ENCODE results near the gene VEZF1. TPM values are rescaled to one million over a fixed set of nuclear protein-coding genes. Genes with fewer than 3 reads are reported as not detected.

Gene VEZF1
- total RNA-seq, 1 experiment from 2014 or later: 78.1 TPM

DNA sequence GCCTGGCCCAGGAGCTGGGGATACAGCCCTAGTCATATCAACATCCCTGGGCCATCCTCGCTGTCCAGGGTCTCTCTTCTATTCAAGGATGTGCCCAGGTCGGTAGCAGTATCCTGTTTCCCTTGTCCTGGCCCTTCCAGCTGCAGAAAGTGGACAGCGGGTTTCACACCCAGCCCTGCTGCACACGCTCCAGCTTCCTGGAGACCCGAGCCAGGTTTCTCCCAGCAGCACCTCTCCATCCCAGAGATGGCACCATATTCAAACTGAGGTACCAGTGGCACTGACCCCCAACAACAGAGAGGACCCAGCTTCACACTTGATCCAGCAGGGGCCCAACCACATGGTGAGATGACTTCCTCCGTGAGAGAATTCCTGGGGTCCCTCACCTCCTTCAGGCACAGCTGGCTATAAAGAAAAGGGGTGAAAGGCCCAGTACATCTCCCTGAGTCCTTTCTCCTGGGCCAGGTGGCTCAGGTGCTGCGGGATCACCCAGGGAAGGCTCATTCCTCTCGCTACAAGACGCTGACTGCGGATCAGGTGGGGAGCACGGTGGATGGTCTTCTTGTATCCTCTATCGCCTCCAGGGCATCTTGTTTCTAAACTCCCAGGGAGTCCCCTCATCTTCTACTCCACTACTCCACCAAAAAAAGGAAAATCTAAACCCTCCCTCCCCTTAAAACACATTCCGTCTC lies 34.2 kb downstream of the VEZF1 start:
- Histone ChIP-seq H3K4me3 (ENCODE audit: low read length) (peak overlapping the region; percentile 80), H3K4me2 (ENCODE audit: low read length) (peak overlapping the region; percentile 72), H3K4me1 (ENCODE audit: insufficient read depth, low read length) (peaks cover 61% of the 10 kb centered on the region), H3K9me2 (replicated peaks; ENCODE audit: low read length) (no peaks in the 10 kb centered on the region), H3K79me2 (ENCODE audit: low read length) (peaks cover 56% of the 10 kb centered on the region), H3K9ac (ENCODE audit: low read length) (peak overlapping the region; percentile 92), H3K27ac (ENCODE audit: low read length) (peak overlapping the region; percentile 73), H3K27me3 (ENCODE audit: low read length) (no peaks in the 10 kb centered on the region), H3F3A (ENCODE audit: low read length, unreplicated experiment) (peaks cover 9% of the 10 kb centered on the region), H4K20me1 (ENCODE audit: low read length) (no peaks in the 10 kb centered on the region), H3K36me3 (ENCODE audit: low read depth, low read length) (no peaks in the 10 kb centered on the region), H2AFZ (ENCODE audit: low read length) (peak overlapping the region; percentile 66), H3K9me3 (ENCODE audit: low read length) (no peaks in the 10 kb centered on the region)
- TSS peak; percentile 62 for BruUV-seq (replicated peaks)
- DNase-seq (no peak), ATAC-seq (no peak)
- intact Hi-C loops (cut with micrococcal nuclease): loop anchor here (1.0 kb wide), 1 partner anchor 79 kb away; no protein-coding TSS in a partner anchor
- ChIA-PET CTCF (interaction anchor here (0.6 to 1.3 kb wide), 6 partner anchors 18 to 62 kb away, joined by 3 to 6 read pairs (median 3); no protein-coding TSS in a partner anchor), POLR2A (ENCODE audit: unreplicated experiment) (interaction anchor here (0.5 to 1.2 kb wide), 11 partner anchors 19 to 1140 kb away, joined by 3 to 12 read pairs (median 5); partner anchors contain the start of gene VEZF1)
- TF ChIP-seq, protein P1, sequence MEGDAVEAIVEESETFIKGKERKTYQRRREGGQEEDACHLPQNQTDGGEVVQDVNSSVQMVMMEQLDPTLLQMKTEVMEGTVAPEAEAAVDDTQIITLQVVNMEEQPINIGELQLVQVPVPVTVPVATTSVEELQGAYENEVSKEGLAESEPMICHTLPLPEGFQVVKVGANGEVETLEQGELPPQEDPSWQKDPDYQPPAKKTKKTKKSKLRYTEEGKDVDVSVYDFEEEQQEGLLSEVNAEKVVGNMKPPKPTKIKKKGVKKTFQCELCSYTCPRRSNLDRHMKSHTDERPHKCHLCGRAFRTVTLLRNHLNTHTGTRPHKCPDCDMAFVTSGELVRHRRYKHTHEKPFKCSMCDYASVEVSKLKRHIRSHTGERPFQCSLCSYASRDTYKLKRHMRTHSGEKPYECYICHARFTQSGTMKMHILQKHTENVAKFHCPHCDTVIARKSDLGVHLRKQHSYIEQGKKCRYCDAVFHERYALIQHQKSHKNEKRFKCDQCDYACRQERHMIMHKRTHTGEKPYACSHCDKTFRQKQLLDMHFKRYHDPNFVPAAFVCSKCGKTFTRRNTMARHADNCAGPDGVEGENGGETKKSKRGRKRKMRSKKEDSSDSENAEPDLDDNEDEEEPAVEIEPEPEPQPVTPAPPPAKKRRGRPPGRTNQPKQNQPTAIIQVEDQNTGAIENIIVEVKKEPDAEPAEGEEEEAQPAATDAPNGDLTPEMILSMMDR (conservative IDR thresholded peaks at IDR 0.05; ENCODE audit: low read depth, low read length): no peak
- TF ChIP-seq EZH2phosphoT487 (IDR thresholded peaks at IDR 0.05; ENCODE audit: borderline replicate concordance, low read length): no peak
- no peak for TF ChIP-seq EZH2 (IDR thresholded peaks at IDR 0.05; ENCODE audit: low read length, unreplicated experiment)

DNA sequence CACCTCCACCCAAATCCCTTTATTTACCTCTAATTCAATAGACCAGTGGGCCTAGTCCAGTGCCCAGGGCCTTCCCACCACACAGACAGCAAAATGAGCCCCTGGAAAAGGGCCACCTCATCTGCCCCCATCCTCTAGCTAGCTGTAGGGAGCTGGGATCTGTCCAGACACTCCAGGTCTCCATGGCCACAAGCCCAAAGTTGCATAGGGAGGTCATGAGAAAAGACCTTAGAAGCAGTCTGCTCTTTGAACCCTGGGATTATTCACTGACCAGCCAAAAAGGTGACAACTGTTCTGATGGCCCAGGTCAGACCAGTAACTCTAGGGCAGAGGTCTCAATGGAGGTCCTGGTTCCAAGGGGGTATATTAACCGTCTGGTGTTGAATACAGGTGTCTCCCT lies 34.8 kb downstream of the VEZF1 start:
- no peak overlapping the region for H2AFZ ChIP-seq (ENCODE audit: low read length)
- H3K9me2 ChIP-seq (replicated peaks; ENCODE audit: low read length): no peaks in the 10 kb centered on the region
- H3K9ac ChIP-seq (ENCODE audit: low read length): no peak overlapping the region
- H3F3A ChIP-seq (ENCODE audit: low read length, unreplicated experiment): peaks cover 13% of the 10 kb centered on the region
- no peak overlapping the region; the same call in 1 of the 2 replicates for H3K4me3 ChIP-seq (ENCODE audit: low read length)
- CTCF ChIA-PET: interaction anchor here (0.6 kb wide), 1 partner anchor 48 kb away, joined by 3 read pairs; no protein-coding TSS in a partner anchor
- POLR2A ChIA-PET (ENCODE audit: unreplicated experiment): interaction anchor here (0.6 kb wide), 1 partner anchor 54 kb away, joined by 3 read pairs; no protein-coding TSS in a partner anchor
- peaks cover 57% of the 10 kb centered on the region for H3K79me2 ChIP-seq (ENCODE audit: low read length)
- DNase-seq (no peak), ATAC-seq (no peak)
- peaks cover 65% of the 10 kb centered on the region for H3K4me1 ChIP-seq (ENCODE audit: insufficient read depth, low read length)
- intact Hi-C loops (cut with micrococcal nuclease): no loop called here
- H4K20me1 ChIP-seq (ENCODE audit: low read length): no peaks in the 10 kb centered on the region
- no peaks in the 10 kb centered on the region for H3K27me3 ChIP-seq (ENCODE audit: low read length)
- no peaks in the 10 kb centered on the region for H3K9me3 ChIP-seq (ENCODE audit: low read length)
- H3K27ac ChIP-seq (ENCODE audit: low read length): no peak overlapping the region
- TF ChIP-seq, protein P1 (conservative IDR thresholded peaks at IDR 0.05; ENCODE audit: low read depth, low read length): no peak
- no peak for TF ChIP-seq EZH2phosphoT487 (IDR thresholded peaks at IDR 0.05; ENCODE audit: borderline replicate concordance, low read length)
- TF ChIP-seq EZH2 (IDR thresholded peaks at IDR 0.05; ENCODE audit: low read length, unreplicated experiment): no peak
- no TSS peak for BruUV-seq (replicated peaks)
- H3K4me2 ChIP-seq (ENCODE audit: low read length): peak overlapping the region; percentile 72
- H3K36me3 ChIP-seq (ENCODE audit: low read depth, low read length): no peaks in the 10 kb centered on the region
